ENCODE measurements around the gene FIG4.
"Not testable (repeated sequence)": the region's sequence is repeated elsewhere in the genome, so short reads cannot be mapped to it uniquely, and the experiment has no call there.

DNA sequence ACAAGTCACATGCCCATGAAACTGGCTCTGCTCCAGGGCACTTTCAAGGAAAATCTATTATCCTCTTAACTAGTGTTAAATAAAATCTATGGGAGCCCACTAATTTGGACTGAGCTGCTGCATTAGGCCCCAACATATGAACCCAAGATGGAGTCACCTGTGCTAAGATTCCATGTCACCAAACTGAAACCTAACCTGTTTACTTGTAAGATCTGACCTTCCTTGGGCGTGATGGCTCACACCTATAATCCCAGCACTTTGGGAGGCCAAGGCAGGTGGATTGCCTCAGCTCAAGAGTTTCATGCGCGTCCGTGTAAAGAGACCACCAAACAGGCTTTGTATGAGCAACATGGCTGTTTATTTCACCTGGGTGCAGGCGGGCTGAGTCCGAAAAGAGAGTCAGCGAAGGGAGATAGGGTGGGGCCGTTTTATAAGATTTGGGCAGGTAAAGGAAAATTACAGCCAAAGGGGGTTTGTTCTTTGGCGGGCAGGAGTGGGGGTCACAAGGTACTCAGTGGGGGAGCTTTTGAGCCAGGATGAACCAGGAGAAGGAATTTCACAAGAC, 164.5 kb downstream of the FIG4 start:
- TF ChIP-seq CTCF (optimal IDR thresholded peaks at IDR 0.05 in 1 of 3, IDR thresholded peaks at IDR 0.05 in 1 of 3, conservative IDR thresholded peaks at IDR 0.05 in 1 of 3; ENCODE audit: extremely low read depth in 1 of 3, insufficient read depth in 2 of 3, low read length in 3 of 3); EZH2 (IDR thresholded peaks at IDR 0.05; ENCODE audit: low read length): not testable (repeated sequence)
